Measurements from ENCODE around the gene DIAPH3. TPM values are rescaled to one million over a fixed set of nuclear protein-coding genes. Genes with fewer than 3 reads are reported as not detected.

DIAPH3 gene
- polyA plus RNA-seq, 3 donors = 0.04 to 0.09 TPM; not detected in 1

DNA sequence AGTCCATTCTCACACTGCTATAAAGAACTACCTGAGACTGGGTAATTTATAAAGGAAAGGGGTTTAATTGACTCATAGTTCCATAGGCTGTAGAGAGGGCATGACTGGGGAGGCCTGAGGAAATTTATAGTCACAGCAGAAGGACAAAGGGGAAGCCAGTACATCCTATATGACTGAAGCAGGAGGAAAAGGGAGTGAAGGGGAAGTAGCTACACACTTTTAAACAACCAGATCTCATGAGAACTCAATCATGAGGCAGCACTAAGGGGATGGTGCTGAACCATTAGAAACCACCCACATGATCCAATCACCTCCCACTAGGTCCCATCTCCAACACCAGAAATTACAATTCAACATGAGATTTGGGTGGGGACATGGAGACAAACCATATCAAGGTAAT lies 209.1 kb downstream of the DIAPH3 start:
- peak overlapping the region in 1 of 7 donors; percentile 34 for H3K27ac Mint-ChIP-seq
- H3K9ac ChIP-seq (ENCODE audit: insufficient read depth, low read length, poor library complexity, severe bottlenecking) = no peak overlapping the region
- peaks cover 4 to 16% of the 10 kb centered on the region in 2 donors for H3K36me3 Mint-ChIP-seq
- H3K27me3 Mint-ChIP-seq (ENCODE audit: low read depth in 3 of 3) = peaks cover 0 to 2% (median 0%) of the 10 kb centered on the region in 3 donors
- H2AFZ ChIP-seq (ENCODE audit: insufficient read depth, low read depth, low read length, poor library complexity, severe bottlenecking) = no peak overlapping the region
- DNase-seq = no peak
- H3K9me3 ChIP-seq (replicated peaks in 1 of 2; ENCODE audit: control insufficient read depth in 1 of 2, insufficient read depth in 1 of 2, low read length in 2 of 2) = peaks cover 0 to 8% of the 10 kb centered on the region in 2 donors
- H3K27me3 ChIP-seq (ENCODE audit: control insufficient read depth in 2 of 2, insufficient read depth in 2 of 2, low read length in 2 of 2) = no peaks in the 10 kb centered on the region
- no peak overlapping the region for H3K4me3 Mint-ChIP-seq
- H3K9me3 Mint-ChIP-seq = peaks cover 3 to 15% (median 6%) of the 10 kb centered on the region in 7 donors
- TF ChIP-seq CTCF (IDR thresholded peaks at IDR 0.05) = no peak
- H3K36me3 ChIP-seq (replicated peaks in 1 of 2; ENCODE audit: control insufficient read depth in 1 of 2, insufficient read depth in 2 of 2, low read length in 2 of 2) = no peaks in the 10 kb centered on the region
- no peak overlapping the region for H3K4me2 ChIP-seq (replicated peaks; ENCODE audit: extremely low read depth, low read length, poor library complexity, severe bottlenecking)
- no peaks in the 10 kb centered on the region for H3K4me1 ChIP-seq (ENCODE audit: control insufficient read depth in 1 of 2, insufficient read depth in 2 of 2, low read length in 2 of 2)
- no peak overlapping the region for H3K27ac ChIP-seq (ENCODE audit: low read depth in 1 of 2, low read length in 2 of 2)
- no peaks in the 10 kb centered on the region for H3K4me1 Mint-ChIP-seq
- intact Hi-C loops (cut with micrococcal nuclease) = no loop called here
- no peak overlapping the region for H3K4me3 ChIP-seq (replicated peaks in 1 of 3; ENCODE audit: low read depth in 2 of 3, low read length in 3 of 3)
- no peaks in the 10 kb centered on the region for H3K79me2 ChIP-seq (ENCODE audit: insufficient read depth, low read length)
- H4K20me1 ChIP-seq (ENCODE audit: insufficient read depth, low read length) = no peaks in the 10 kb centered on the region

- Histone ChIP-seq H3K27me3 (ENCODE audit: control insufficient read depth in 2 of 2, insufficient read depth in 2 of 2, low read length in 2 of 2) (no peaks in the 10 kb centered on the region), H3K4me3 (replicated peaks in 1 of 3; ENCODE audit: low read depth in 2 of 3, low read length in 3 of 3) (no peak overlapping the region), H2AFZ (ENCODE audit: insufficient read depth, low read depth, low read length, poor library complexity, severe bottlenecking) (no peak overlapping the region), H3K4me2 (replicated peaks; ENCODE audit: extremely low read depth, low read length, poor library complexity, severe bottlenecking) (no peak overlapping the region), H4K20me1 (ENCODE audit: insufficient read depth, low read length) (no peaks in the 10 kb centered on the region), H3K9ac (ENCODE audit: insufficient read depth, low read length, poor library complexity, severe bottlenecking) (no peak overlapping the region), H3K36me3 (replicated peaks in 1 of 2; ENCODE audit: control insufficient read depth in 1 of 2, insufficient read depth in 2 of 2, low read length in 2 of 2) (no peaks in the 10 kb centered on the region), H3K9me3 (replicated peaks in 1 of 2; ENCODE audit: control insufficient read depth in 1 of 2, insufficient read depth in 1 of 2, low read length in 2 of 2) (peaks cover 0 to under 1% of the 10 kb centered on the region in 2 donors), H3K27ac (ENCODE audit: low read depth in 1 of 2, low read length in 2 of 2) (no peak overlapping the region), H3K4me1 (ENCODE audit: control insufficient read depth in 1 of 2, insufficient read depth in 2 of 2, low read length in 2 of 2) (no peaks in the 10 kb centered on the region), H3K79me2 (ENCODE audit: insufficient read depth, low read length) (no peaks in the 10 kb centered on the region)
- no peak for DNase-seq
- TF ChIP-seq CTCF (IDR thresholded peaks at IDR 0.05) = no peak
- intact Hi-C loops (cut with micrococcal nuclease) = no loop called here
- WGBS (ENCODE audit: insufficient coverage) = no CpG with 5 or more reads among the region's 2 CpGs
- Mint-ChIP-seq H3K4me1 (no peaks in the 10 kb centered on the region), H3K27ac (no peak overlapping the region), H3K4me3 (no peak overlapping the region), H3K27me3 (ENCODE audit: low read depth in 3 of 3) (no peaks in the 10 kb centered on the region), H3K9me3 (peaks cover 0 to 7% (median 2%) of the 10 kb centered on the region in 7 donors), H3K36me3 (no peaks in the 10 kb centered on the region)
Observed at GRCh38 chr13:59951011-59951410, 212.7 kb downstream of the DIAPH3 start.

Data from CD14-positive monocyte (primary cell).